H9 (cell line): Measurements from ENCODE around the gene ORMDL2. TPM values are rescaled to one million over a fixed set of nuclear protein-coding genes. Genes with fewer than 3 reads are reported as not detected.

ENCODE experiments used
- DNase-seq: peaks from one replicate; pipeline ENCODE4 v3.0.0-alpha.2; 2017
- H2AFZ ChIP-seq: one replicate; pipeline ENCODE4 v1.6.1; 2013; ENCODE audit warnings: mild to moderate bottlenecking, low read length, control low read depth, moderate library complexity
- H2AK5ac ChIP-seq: 2 replicates; pipeline ENCODE4 v1.6.1; 2013; ENCODE audit warnings: low read length, control low read depth, mixed read lengths; ENCODE audit not compliant: insufficient read length
- H2BK120ac ChIP-seq: one replicate; pipeline ENCODE4 v1.6.1; 2013; ENCODE audit warnings: low read depth, mild to moderate bottlenecking, low read length, control low read depth, inconsistent platforms; ENCODE audit not compliant: poor library complexity, severe bottlenecking
- H2BK12ac ChIP-seq: 2 replicates; pipeline ENCODE4 v1.6.1; 2013; ENCODE audit warnings: low read length, control low read depth, mixed read lengths, low read depth; ENCODE audit not compliant: insufficient read length
- H2BK15ac ChIP-seq: 2 replicates; pipeline ENCODE4 v1.6.1; 2013; ENCODE audit warnings: low read depth, low read length, control low read depth
- H2BK20ac ChIP-seq: one replicate; pipeline ENCODE4 v1.6.1; 2013; ENCODE audit warnings: low read depth, mild to moderate bottlenecking, low read length, control low read depth, inconsistent platforms; ENCODE audit not compliant: poor library complexity, severe bottlenecking
- H2BK5ac ChIP-seq: 2 replicates; pipeline ENCODE4 v1.6.1; 2013; ENCODE audit warnings: low read length, control low read depth, mixed read lengths; ENCODE audit not compliant: insufficient read length
- H3K14ac ChIP-seq: 2 replicates; pipeline ENCODE4 v1.6.1; 2013; ENCODE audit warnings: low read length, control low read depth; ENCODE audit not compliant: insufficient read depth
- H3K18ac ChIP-seq: 2 replicates; pipeline ENCODE4 v1.6.1; 2013; ENCODE audit warnings: low read depth, mild to moderate bottlenecking, mixed read lengths, low read length, control low read depth; ENCODE audit not compliant: insufficient read length
- H3K23ac ChIP-seq: 2 replicates; pipeline ENCODE4 v1.6.1; 2013; ENCODE audit warnings: low read length, control low read depth, mixed read lengths, low read depth; ENCODE audit not compliant: insufficient read length
- H3K23me2 ChIP-seq: 2 replicates; pipeline ENCODE4 v1.6.1; 2013; ENCODE audit warnings: low read depth, mild to moderate bottlenecking, mixed read lengths, low read length, control low read depth; ENCODE audit not compliant: insufficient read length, poor library complexity, severe bottlenecking
- H3K27ac ChIP-seq: 2 replicates; pipeline ENCODE4 v1.5.1; 2013; ENCODE audit warnings: low read length, control low read depth, mixed read lengths, low read depth; ENCODE audit not compliant: insufficient read length
- H3K27me3 ChIP-seq: 2 replicates; pipeline ENCODE4 v1.6.1; 2013; ENCODE audit warnings: low read length, control low read depth, inconsistent platforms; ENCODE audit not compliant: insufficient read depth
- H3K4ac ChIP-seq: 2 replicates; pipeline ENCODE4 v1.6.1; 2013; ENCODE audit warnings: low read depth, mild to moderate bottlenecking, control low read depth, inconsistent platforms, low read length, moderate library complexity
- H3K4me1 ChIP-seq: 2 replicates; pipeline ENCODE4 v1.6.1; 2013; ENCODE audit warnings: low read length, control low read depth, inconsistent platforms; ENCODE audit not compliant: insufficient read depth
- H3K4me2 ChIP-seq: 2 replicates; pipeline ENCODE4 v1.6.1; 2013; ENCODE audit warnings: low read length, control low read depth, mixed read lengths; ENCODE audit not compliant: insufficient read length, insufficient read depth
- H3K56ac ChIP-seq: 2 replicates; pipeline ENCODE4 v1.6.1; 2013; ENCODE audit warnings: low read depth, mild to moderate bottlenecking, mixed read lengths, low read length, control low read depth; ENCODE audit not compliant: insufficient read length
- H3K79me1 ChIP-seq: 2 replicates; pipeline ENCODE4 v1.6.1; 2013; ENCODE audit warnings: low read depth, mild to moderate bottlenecking, moderate library complexity, low read length, control low read depth, inconsistent platforms; ENCODE audit not compliant: insufficient read depth, poor library complexity, severe bottlenecking
- H3K79me2 ChIP-seq: 2 replicates; pipeline ENCODE4 v1.6.1; 2013; ENCODE audit warnings: low read length, control low read depth, inconsistent platforms; ENCODE audit not compliant: insufficient read depth
- H3K9ac ChIP-seq: 2 replicates; pipeline ENCODE4 v1.6.1; 2013; ENCODE audit warnings: low read length, control low read depth, mixed read lengths; ENCODE audit not compliant: insufficient read length; ENCODE audit errors: extremely low read depth
- H3K9me3 ChIP-seq: one replicate; pipeline ENCODE4 v1.6.1; 2013; ENCODE audit warnings: low read depth, low read length, inconsistent platforms; ENCODE audit not compliant: control insufficient read depth
- H3T11ph ChIP-seq: one replicate; pipeline ENCODE4 v1.6.1; 2013; ENCODE audit warnings: mild to moderate bottlenecking, low read length, control low read depth, inconsistent platforms
- H4K20me1 ChIP-seq: one replicate; pipeline ENCODE4 v1.6.1; 2013; ENCODE audit not compliant: control insufficient read depth, insufficient read length, insufficient read depth
- H4K5ac ChIP-seq: 2 replicates; pipeline ENCODE4 v1.6.1; 2013; ENCODE audit warnings: low read depth, mild to moderate bottlenecking, mixed read lengths, low read length, control low read depth; ENCODE audit not compliant: insufficient read length
- H4K8ac ChIP-seq: replicated peaks from 2 replicates; pipeline ENCODE4 v1.6.1; 2013; ENCODE audit warnings: low read length, control low read depth, mixed read lengths, low read depth; ENCODE audit not compliant: insufficient read length
- H4K91ac ChIP-seq: 2 replicates; pipeline ENCODE4 v1.6.1; 2013; ENCODE audit warnings: low read depth, mild to moderate bottlenecking, moderate library complexity, mixed read lengths, low read length, control low read depth; ENCODE audit not compliant: insufficient read length
- H3K27ac Mint-ChIP-seq, 3 experiments: 2 replicates in 2 of 3; 3 replicates in 1 of 3; pipeline ENCODE4 v1.8.0; 2020 to 2021; ENCODE audit warnings: mixed read lengths in 3 of 3, mild to moderate bottlenecking in 1 of 3, moderate library complexity in 1 of 3
- H3K27me3 Mint-ChIP-seq: 2 replicates; pipeline ENCODE4 v1.8.0; 2021; ENCODE audit warnings: low read depth, mild to moderate bottlenecking, moderate library complexity, mixed read lengths
- H3K36me3 Mint-ChIP-seq, 3 experiments: 2 replicates in 2 of 3; 3 replicates in 1 of 3; pipeline ENCODE4 v1.8.0; 2020 to 2021; ENCODE audit warnings: low read depth in 3 of 3, mixed read lengths in 3 of 3; ENCODE audit not compliant: insufficient read depth in 1 of 3
- H3K4me1 Mint-ChIP-seq, 2 experiments: 2 replicates each; pipeline ENCODE4 v1.8.0; 2020; ENCODE audit warnings: mixed read lengths in 2 of 2
- H3K4me3 Mint-ChIP-seq, 2 experiments: 2 replicates in 1 of 2; 3 replicates in 1 of 2; pipeline ENCODE4 v1.8.0; 2020 to 2021; ENCODE audit warnings: mild to moderate bottlenecking in 2 of 2, mixed read lengths in 2 of 2, moderate library complexity in 1 of 2
- H3K9me3 Mint-ChIP-seq, 2 experiments: 2 replicates in 1 of 2; 3 replicates in 1 of 2; pipeline ENCODE4 v1.8.0; 2020; ENCODE audit warnings: mild to moderate bottlenecking in 2 of 2, mixed read lengths in 2 of 2, moderate library complexity in 1 of 2
- WGBS: extraction: QIAGEN DNeasy Blood & Tissue Kit; methylation state at CpG from one replicate; pipeline ENCODE4 v1.1.7; 2013; ENCODE audit warnings: missing lambda C conversion rate, low lambda C conversion rate, mixed read lengths; ENCODE audit not compliant: insufficient read length; ENCODE audit errors: extremely low coverage; 5-methylcytosine and 5-hydroxymethylcytosine counted together
- total RNA-seq: library from RNA; stranded (reverse); gene quantifications from 2 replicates; pipeline ENCODE4 v1.2.1, GENCODE V29; 2021
- TF ChIP-seq, protein P1 (sequence below): fragments of 200-600 bp; sonication (generic); conservative IDR thresholded peaks from 3 replicates; pipeline ENCODE4 v1.8.0; 2021; ENCODE audit warnings: antibody characterized with exemption, mild to moderate bottlenecking

The ORMDL2 gene
- total RNA-seq, 1 experiment from 2014 or later, result 51.3 TPM

DNA sequence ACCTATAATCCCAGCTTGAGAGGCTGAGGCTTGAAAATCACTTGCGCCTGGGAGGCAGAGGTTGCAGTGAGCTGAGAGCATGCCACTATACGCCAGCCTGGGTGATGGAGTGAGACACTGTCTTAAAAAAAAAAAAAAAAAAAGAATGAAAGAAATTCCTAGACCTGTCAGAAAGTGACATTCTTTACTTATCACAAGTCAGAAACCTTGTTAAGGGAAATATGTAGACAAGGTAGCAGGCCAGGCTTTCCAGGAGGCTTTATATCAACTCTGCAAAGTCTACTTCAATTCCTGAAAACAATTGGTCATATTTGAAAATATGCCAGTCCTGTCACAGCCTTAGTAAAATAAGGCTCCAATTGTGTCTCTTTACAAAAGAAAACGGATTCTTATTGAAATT lies 44.0 kb downstream of the ORMDL2 start:
- Histone ChIP-seq H4K20me1 (no peaks in the 10 kb centered on the region), H3K79me1 (no peaks in the 10 kb centered on the region), H2BK12ac (no peak overlapping the region), H4K91ac (no peak overlapping the region), H3K9ac (no peak overlapping the region), H3K79me2 (no peaks in the 10 kb centered on the region), H2AK5ac (no peak overlapping the region), H3K9me3 (no peaks in the 10 kb centered on the region), H3T11ph (no peak overlapping the region), H3K14ac (no peak overlapping the region), H2BK120ac (no peak overlapping the region), H2BK20ac (no peak overlapping the region), H2AFZ (no peak overlapping the region), H2BK5ac (no peak overlapping the region), H4K5ac (no peak overlapping the region), H3K18ac (no peak overlapping the region), H3K27me3 (no peaks in the 10 kb centered on the region), H3K23ac (no peak overlapping the region), H3K56ac (no peak overlapping the region), H3K27ac (no peak overlapping the region), H3K4me1 (no peaks in the 10 kb centered on the region), H3K4me2 (no peak overlapping the region), H2BK15ac (no peak overlapping the region), H4K8ac (no peak overlapping the region), H3K23me2 (no peaks in the 10 kb centered on the region), H3K4ac (no peak overlapping the region)
- H3K4me3 Mint-ChIP-seq, result no peak overlapping the region
- H3K9me3 Mint-ChIP-seq, result peaks cover 5% of the 10 kb centered on the region in 2 experiments
- WGBS, result no CpG with 5 or more reads among the region's 3 CpGs
- H3K27me3 Mint-ChIP-seq, result no peaks in the 10 kb centered on the region; the same call in 1 of the 2 replicates
- TF ChIP-seq, protein P1, sequence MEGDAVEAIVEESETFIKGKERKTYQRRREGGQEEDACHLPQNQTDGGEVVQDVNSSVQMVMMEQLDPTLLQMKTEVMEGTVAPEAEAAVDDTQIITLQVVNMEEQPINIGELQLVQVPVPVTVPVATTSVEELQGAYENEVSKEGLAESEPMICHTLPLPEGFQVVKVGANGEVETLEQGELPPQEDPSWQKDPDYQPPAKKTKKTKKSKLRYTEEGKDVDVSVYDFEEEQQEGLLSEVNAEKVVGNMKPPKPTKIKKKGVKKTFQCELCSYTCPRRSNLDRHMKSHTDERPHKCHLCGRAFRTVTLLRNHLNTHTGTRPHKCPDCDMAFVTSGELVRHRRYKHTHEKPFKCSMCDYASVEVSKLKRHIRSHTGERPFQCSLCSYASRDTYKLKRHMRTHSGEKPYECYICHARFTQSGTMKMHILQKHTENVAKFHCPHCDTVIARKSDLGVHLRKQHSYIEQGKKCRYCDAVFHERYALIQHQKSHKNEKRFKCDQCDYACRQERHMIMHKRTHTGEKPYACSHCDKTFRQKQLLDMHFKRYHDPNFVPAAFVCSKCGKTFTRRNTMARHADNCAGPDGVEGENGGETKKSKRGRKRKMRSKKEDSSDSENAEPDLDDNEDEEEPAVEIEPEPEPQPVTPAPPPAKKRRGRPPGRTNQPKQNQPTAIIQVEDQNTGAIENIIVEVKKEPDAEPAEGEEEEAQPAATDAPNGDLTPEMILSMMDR, result no peak
- H3K27ac Mint-ChIP-seq, result no peak overlapping the region
- DNase-seq, result no peak
- peaks cover 0 to 4% (median 0%) of the 10 kb centered on the region in 3 experiments; a peak in 1 of 7 replicates for H3K36me3 Mint-ChIP-seq
- no peaks in the 10 kb centered on the region for H3K4me1 Mint-ChIP-seq
